Peyer's patch (tissue), 4 donors: ENCODE results near the gene ZNF441.

ENCODE experiments used
- CTCF ChIP-seq, 6 experiments: fragments of 450-650 bp in 4 of 6; fragments of 200-600 bp in 2 of 6; sonication (generic) in 1 of 6; IDR thresholded peaks; one replicate each; pipeline ENCODE4 v1.5.1; 2017 to 2019; ENCODE audit warnings: antibody characterized with exemption in 6 of 6, mild to moderate bottlenecking in 3 of 6, moderate library complexity in 1 of 6
- POLR2A ChIP-seq, 2 donors: fragments of 450-650 bp; IDR thresholded peaks; one replicate each; pipeline ENCODE4 v1.5.1; 2017; ENCODE audit warnings: antibody characterized with exemption in 2 of 2, mild to moderate bottlenecking in 2 of 2, moderate library complexity in 2 of 2

GRCh38 chr19:11798391-11799330, 31.9 kb downstream of the ZNF441 start, which contains the start of gene ZNF491:
- TF ChIP-seq CTCF (IDR thresholded peaks at IDR 0.05) (peak in 4 of 6 experiments; percentile 6 to 39 (median 30)), POLR2A (IDR thresholded peaks at IDR 0.05) (peak; percentile 31 to 58)
